Stimulated activated CD4-positive, alpha-beta T cell treated with anti-CD3 and anti-CD28 coated beads, Interleukin-15, amount 100 ng/mL, for 24 hours (primary cell): ENCODE results near the gene TRAPPC5.
A peak's percentile ranks its signal among the peaks of the same experiment; 100 is the strongest.

Experiments
- DNase-seq: peaks from one replicate; pipeline ENCODE4 v3.0.0-alpha.2; 2020

Gene TRAPPC5

DNA sequence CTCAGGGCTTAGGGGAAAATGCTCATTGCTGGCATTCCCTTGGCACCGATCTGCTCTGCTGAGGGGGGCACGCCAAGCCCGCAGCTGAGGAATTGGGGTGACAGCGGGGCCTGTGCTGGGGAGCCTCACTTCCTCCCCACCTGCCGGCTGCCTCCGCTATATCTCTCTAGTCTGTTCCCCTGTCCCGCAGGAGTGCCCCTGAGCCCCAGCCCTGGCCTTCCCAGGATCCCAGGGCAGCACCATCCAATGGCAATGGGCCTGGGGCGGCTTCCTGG, 34.3 kb upstream of the TRAPPC5 start:
- no peak for DNase-seq

DNA sequence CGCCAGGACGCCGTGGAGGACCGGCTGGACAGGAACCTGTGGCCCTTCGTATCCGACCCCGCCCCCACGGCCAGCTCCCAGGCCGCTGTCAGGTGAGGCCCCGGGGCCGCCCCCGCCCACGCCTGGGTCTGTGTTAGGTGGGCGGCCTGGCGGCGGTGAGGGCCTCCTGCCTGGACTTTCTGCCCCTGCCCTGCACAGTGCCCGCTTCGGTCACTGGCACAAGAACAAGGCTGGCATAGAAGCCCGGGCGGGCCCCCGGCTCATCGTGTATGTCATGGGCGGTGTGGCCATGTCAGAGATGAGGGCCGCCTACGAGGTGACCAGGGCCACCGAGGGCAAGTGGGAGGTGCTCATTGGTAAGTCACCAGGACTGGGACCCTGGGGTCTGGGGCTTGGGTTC, 33.5 kb upstream of the TRAPPC5 start:
- no peak for DNase-seq

DNA sequence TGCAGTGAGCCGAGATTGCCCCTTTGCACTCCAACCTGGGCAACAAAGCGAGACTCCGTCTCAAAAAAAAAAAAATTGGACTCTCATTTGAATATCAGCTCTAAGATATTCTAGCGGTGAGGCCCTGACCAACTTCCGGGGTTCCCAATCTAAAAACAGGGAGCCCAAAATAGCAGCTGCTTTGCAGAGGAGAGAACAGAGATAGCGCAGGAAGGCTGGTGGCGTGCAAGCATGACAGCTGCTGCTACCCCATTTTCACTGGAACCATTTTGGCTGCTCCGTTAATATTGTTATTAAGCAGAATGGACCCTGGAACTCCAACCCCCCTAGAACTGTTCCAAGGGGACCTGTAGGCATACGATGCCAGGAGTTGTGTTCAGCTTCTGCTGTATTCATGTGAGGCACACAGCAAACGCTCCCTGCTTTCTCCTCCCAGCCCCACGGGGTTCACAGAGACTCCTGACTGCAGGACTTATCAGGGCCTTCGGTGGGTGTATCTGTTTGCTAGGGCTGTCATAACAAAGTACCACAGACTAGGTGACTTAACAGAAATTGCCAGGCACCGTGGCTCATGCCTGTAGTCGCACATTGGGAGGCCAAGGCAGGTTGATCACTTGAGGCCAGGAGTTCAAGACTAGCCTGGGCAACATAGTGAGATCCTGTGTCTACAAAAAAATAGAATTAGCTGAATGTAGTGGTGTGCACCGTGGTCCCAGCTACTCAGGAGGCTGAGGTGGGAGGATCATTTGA, 32.2 kb upstream of the TRAPPC5 start:
- no peak for DNase-seq

DNA sequence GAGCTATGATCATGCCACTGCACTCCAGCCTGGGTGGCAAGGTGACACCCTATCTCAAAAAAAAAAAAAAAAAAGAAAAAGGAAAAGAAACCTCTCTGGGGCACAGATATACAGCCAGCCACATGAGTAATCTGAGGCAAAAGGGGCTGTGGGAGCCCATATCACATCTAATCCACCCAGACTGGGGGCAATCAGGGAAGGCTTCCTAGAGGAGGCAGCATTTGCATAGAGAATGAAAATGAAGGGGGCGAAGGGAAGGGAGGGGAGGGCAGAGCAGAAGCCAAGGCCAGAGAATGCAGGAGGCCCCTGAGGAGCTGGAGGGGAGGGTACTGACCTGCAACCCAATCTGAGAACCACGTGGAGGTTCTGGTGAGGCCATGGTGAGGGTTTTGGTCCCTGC, 30.5 kb upstream of the TRAPPC5 start:
- no peak for DNase-seq

- DNase-seq = peak; percentile 84
Observed at GRCh38 chr19:7652061-7652641, 28.5 kb upstream of the TRAPPC5 start.

GRCh38 chr19:7654401-7654800, 26.2 kb upstream of the TRAPPC5 start:
- DNase-seq = no peak

DNA sequence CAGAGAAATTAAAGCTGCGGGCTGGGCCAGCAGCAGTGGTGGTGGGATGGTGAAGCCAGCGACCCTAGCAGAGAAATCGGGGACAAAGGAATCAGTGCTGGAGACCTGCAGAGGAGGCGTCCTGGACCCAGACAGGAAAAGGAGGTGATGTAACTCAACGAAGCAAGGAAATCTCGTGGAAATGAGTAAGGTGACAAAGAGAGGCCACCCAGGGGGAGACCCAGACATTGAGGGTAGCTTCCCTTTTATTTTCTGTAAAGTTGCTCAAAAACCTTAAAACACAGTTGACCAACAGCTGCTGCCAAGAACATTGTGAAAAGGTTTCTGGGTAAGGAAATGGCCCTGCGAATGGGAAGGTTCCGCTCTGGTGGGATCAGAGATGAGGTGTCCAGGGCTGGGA, 25.1 kb upstream of the TRAPPC5 start:
- no peak for DNase-seq

DNA sequence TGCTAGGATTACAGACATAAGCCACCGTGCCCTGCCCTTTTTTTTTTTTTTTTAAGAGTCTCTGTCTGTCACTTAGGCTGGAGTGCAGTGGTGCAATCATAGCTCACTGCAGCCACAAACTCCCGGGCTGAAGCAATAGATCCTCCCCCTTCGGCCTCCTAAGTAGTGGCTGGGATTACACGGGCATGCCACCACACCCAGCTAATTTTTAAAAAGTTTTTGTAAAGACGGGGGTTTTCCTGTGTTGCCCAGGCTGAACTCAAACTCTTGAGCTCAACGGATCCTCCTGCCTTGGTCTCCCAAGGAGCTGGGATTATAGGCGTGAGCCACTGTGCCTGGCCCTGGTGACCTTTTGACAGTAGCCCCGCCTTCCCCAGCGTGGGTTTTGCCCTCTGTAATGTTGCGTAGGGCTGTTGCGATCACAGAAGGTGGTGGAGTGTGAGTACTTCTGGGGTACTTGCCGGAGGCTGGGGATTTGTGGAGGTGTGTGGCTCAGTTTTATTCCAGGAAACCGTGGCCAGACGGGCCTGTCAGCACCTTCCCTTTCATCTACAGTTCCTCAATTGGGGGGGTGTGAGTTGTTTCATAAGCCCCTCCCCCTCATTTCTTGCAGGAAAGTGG, 23.4 kb upstream of the TRAPPC5 start:
- peak; percentile 57 for DNase-seq

DNA sequence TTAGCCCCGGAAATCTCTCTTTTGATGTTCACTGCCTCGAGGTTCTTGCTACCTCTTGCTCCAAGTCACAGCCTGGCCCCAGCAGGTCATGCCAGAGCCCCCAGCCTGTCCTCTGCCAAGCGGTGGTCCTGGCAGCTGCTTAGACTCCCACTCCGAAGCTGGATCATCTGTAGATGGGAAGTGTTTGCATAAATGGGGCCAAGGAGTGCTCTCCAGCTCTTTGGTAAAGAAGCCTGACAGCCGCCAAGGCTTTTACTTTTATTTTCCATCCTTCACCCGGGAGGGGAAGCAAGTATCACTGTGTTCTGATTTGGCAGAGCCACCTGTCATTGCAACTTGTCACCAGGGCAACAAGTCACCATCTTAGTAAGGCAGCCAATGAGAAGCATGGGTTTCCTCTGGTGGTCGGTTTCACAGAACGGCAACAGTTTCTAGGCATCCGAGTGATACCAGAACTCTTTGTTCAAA, 22.4 kb upstream of the TRAPPC5 start:
- peak; percentile 60 for DNase-seq

DNA sequence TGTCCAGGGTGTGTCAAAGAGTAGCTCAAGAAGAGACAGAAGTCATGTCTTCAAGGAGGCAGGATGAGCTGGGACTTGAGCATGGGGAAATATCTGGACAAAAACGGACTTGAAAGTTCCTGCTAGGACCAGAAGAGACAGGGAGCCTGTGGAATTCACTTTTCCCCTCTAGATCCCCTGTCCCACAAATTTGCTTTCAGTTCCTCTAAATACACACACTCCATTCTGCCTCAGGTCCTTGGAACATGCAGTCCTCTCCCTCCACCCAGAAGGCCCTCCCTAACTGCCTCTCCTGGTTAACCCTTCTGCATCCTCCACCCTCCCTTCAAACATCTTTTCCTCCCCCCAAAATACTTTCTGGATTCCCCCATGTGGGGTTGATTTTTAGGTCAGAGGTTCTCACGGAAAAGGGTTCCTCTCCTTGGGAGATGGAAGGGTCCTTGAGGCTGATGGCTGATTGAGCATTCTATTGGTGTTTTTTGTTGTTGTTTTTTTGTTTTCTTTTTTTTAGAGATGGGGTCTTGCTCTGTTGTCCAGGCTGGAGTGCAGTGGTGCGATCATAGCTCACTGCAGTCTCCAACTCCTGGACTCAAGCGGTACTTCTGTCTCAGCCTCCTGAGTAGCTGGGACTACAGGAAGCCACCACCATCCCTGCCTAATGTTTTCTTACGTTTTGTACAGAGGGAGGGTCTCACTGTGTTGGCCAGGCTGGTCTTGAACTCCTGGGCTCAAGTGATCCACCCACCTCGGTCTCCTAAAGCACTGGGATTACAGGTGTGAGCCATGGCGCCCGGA, 18.7 kb upstream of the TRAPPC5 start:
- DNase-seq = no peak

DNA sequence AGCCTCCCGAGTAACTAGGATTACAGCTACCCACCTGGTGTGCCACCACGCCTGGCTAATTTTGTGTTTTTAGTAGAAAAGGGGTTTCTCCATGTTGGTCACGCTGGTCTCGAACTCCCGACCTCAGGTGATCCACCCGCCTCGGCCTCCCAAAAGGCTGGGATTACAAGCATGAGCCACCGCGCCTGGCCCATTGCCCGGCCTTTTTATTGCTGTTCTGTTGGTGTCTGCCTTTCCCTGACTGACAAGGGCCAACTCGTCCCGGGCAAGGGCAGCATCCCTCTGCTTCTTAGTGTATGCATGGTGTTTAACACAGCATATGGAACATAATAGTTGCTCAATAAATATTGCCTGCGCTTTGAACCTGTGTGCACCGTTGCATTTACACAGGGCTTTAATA, 18.0 kb upstream of the TRAPPC5 start:
- DNase-seq = no peak

DNA sequence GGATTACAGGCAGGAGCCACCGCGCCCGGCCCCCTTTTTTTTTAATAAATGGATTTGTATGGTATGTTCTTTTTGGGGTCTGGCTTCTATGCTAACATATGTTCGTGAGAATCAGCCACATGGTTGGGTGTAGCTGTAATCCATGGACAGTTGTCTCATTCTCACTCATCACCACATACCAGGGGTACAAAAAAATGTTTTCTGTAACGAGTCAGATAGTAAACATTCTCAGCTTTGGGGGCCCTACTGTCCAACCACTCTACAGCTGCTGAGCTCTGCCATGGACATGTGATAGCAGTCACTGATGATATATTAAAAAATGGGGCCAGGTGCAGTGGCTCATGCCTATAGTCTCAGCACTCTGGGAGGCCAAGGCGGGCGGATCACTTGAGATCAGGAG, 16.9 kb upstream of the TRAPPC5 start:
- DNase-seq = no peak

DNA sequence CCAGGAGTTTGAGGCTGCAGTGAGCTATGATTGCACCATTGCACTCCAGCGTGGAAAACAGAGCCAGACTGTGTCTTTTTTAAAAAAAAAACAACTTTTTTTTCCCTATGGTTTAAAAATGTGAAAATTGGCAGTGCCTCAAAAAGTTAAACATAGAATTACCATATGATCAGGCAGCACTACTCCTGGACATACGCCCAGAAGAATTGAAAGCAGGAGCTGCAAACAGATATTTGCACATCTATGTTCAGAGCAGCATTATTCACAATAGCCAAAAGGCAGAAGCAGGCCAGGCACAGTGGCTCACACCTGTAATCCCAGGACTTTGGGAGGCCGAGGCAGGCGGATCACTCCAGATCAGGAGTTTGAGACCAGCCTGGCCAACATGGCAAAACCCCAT, 15.6 kb upstream of the TRAPPC5 start:
- DNase-seq = no peak

GRCh38 chr19:7668842-7669241, 11.8 kb upstream of the TRAPPC5 start, which contains the start of gene RETN:
Gene RETN (plus strand): TSS chr19:7669049. CDS start chr19:7669327, 278 bp downstream.
- DNase-seq = no peak

DNA sequence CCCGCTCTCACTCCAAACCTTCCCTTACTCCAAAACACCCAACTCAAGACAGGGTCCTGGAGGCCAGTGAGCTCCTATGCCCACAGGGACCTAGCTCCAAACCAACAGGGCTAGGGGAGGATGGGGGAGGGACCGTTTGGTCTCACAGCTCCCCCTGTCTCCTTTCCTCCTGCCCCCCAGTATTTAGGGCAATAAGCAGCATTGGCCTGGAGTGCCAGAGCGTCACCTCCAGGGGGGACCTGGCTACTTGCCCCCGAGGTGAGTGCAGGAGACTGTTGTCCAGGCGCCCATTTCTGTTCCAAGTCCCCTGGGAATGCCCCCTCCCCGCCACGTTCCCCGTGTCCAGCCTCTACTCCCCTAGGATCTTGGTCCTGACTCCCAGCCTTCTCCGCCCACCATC, 11.0 kb upstream of the TRAPPC5 start:
- DNase-seq = no peak

GRCh38 chr19:7670150-7670783, 10.4 kb upstream of the TRAPPC5 start:
- peak; percentile 46 for DNase-seq

- no peak for DNase-seq
Observed at GRCh38 chr19:7670790-7671189, 9.8 kb upstream of the TRAPPC5 start.

GRCh38 chr19:7672522-7672921, 8.1 kb upstream of the TRAPPC5 start:
- DNase-seq = no peak

- DNase-seq = peak; percentile 63
Observed at GRCh38 chr19:7674010-7675005, 6.3 kb upstream of the TRAPPC5 start.

- no peak for DNase-seq
Observed at GRCh38 chr19:7676376-7676775, 4.3 kb upstream of the TRAPPC5 start.

DNA sequence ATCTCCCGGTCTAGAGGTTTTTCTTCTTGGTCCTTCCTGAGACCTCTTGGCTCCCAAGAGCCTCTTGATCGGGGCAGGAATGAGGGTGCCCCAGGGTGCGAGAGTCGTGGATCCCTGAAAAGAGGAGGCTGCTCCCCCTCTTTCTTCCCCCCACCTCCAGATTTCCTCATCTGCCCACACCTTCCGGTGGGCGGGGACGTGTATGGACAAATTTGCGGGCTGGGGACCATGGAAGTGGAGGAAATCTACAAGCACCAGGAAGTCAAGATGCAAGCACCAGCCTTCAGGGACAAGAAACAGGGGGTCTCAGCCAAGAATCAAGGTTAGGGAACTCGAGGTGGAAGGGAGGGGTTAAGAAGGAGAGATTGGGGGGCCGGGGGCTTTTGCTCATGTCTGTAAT, 3.8 kb upstream of the TRAPPC5 start, which contains the start of gene MCEMP1:
TSS of gene MCEMP1 (plus strand) at position 237 of the 400 bp plus-strand sequence. CDS start at position 268, 31 bp downstream.
- DNase-seq = no peak
